Stomach (tissue), 9 donors: Measurements from ENCODE around the gene SNAP47. TPM values are rescaled to one million over a fixed set of nuclear protein-coding genes. Genes with fewer than 3 reads are reported as not detected.

Experiments
- DNase-seq, 2 donors: peaks; one replicate each; pipeline versions ENCODE4 v3.0.0 to v3.0.0-alpha.2; 2013 to 2019
- H3K27ac ChIP-seq, 5 donors: fragments of 200-600 bp in 4 of 5; sonication (generic) in 4 of 5; one replicate each; pipeline ENCODE4 v1.5.1; 2013 to 2019; ENCODE audit warnings: mild to moderate bottlenecking in 1 of 5, moderate library complexity in 1 of 5
- H3K27me3 ChIP-seq, 3 donors: fragments of 200-600 bp; sonication (generic); one replicate each; pipeline ENCODE4 v1.5.1; 2017 to 2019; ENCODE audit warnings: mixed run types in 1 of 3
- H3K36me3 ChIP-seq, 4 donors: fragments of 200-600 bp; sonication (generic); 1 replicate in 3 of 4; 2 replicates in 1 of 4; pipeline ENCODE4 v1.5.1; 2016 to 2019
- H3K4me1 ChIP-seq, 4 donors: fragments of 200-600 bp; sonication (generic); one replicate each; pipeline ENCODE4 v1.5.1; 2016 to 2019
- H3K4me3 ChIP-seq, 4 donors: fragments of 200-600 bp; sonication (generic) in 3 of 4; one replicate each; pipeline ENCODE4 v1.5.1; 2016 to 2019; ENCODE audit warnings: mild to moderate bottlenecking in 1 of 4
- H3K9me3 ChIP-seq, 4 donors: fragments of 200-600 bp; sonication (generic); one replicate each; pipeline ENCODE4 v1.5.1; 2016 to 2019
- CTCF ChIP-seq, 7 experiments: fragments of 450-650 bp in 4 of 7; fragments of 200-600 bp in 3 of 7; sonication (generic) in 3 of 7; IDR thresholded peaks; one replicate each; pipeline ENCODE4 v1.5.1; 2016 to 2019; ENCODE audit warnings: antibody characterized with exemption in 7 of 7, control low read depth in 2 of 7, mild to moderate bottlenecking in 1 of 7
- EP300 ChIP-seq: sonication (generic); formaldehyde crosslinking; IDR thresholded peaks from one replicate; pipeline ENCODE4 v1.6.1; 2017; ENCODE audit warnings: antibody characterized with exemption
- POLR2A ChIP-seq, 4 donors: fragments of 450-650 bp; IDR thresholded peaks; one replicate each; pipeline ENCODE4 v1.6.1; 2016; ENCODE audit warnings: antibody characterized with exemption in 4 of 4, control low read depth in 2 of 4, mild to moderate bottlenecking in 1 of 4, moderate library complexity in 1 of 4
- POLR2AphosphoS5 ChIP-seq, 3 donors: sonication (generic); formaldehyde crosslinking; IDR thresholded peaks; one replicate each; pipeline ENCODE4 v1.6.1; 2016; ENCODE audit warnings: antibody characterized with exemption in 3 of 3
- WGBS, 5 donors: extraction: QIAGEN DNeasy Blood & Tissue Kit in 3 of 5; methylation state at CpG; one replicate each; pipeline versions ENCODE4 v1.1.5 to v1.1.7; 2013 to 2018; 5-methylcytosine and 5-hydroxymethylcytosine counted together
- intact Hi-C: fragments of 100-400 bp; cut with DNase I; formaldehyde crosslinking; loops from one replicate; pipeline ENCODE4 v1.15.1; 2023; ENCODE audit warnings: low total_unique reads
- polyA plus RNA-seq, 3 donors: library from polyadenylated mRNA; stranded (reverse); fragments of 200-250 nt; gene quantifications; one replicate each; pipeline ENCODE4 v1.2.3, GENCODE V29; 2013
- total RNA-seq, 5 donors: library from RNA; depleted of rRNA; stranded (reverse); fragments of >200 nt; gene quantifications; one replicate each; pipeline versions ENCODE4 v1.1.0 to v1.2.3, GENCODE V29; 2014 to 2016
- donor health status: healthy with polysubstance abuse.
- donor health status: Bipolar disorder and iron deficiency.
- donor health status: healthy.

The SNAP47 gene
- total and polyA plus RNA-seq, 8 donors, result 13.7 to 117 (median 27.3) TPM

GRCh38 chr1:227756172-227756959, 21.1 kb downstream of the SNAP47 start:
- no peak overlapping the region for H3K4me3 ChIP-seq
- peaks cover 12 to 51% (median 33%) of the 10 kb centered on the region in 4 donors for H3K36me3 ChIP-seq
- H3K4me1 ChIP-seq, result peaks cover 7 to 61% (median 33%) of the 10 kb centered on the region in 4 donors
- TF ChIP-seq POLR2AphosphoS5 (IDR thresholded peaks at IDR 0.05), result no peak
- no peak for TF ChIP-seq CTCF (IDR thresholded peaks at IDR 0.05)
- no peak for TF ChIP-seq EP300
- TF ChIP-seq POLR2A (IDR thresholded peaks at IDR 0.05), result no peak
- intact Hi-C loops, result no loop called here
- peak overlapping the region in 1 of 5 donors; percentile 86 for H3K27ac ChIP-seq
- no peaks in the 10 kb centered on the region for H3K27me3 ChIP-seq
- WGBS, 5 donors, result 80 to 84% (median 83%) methylated on average over 12 to 13 of the region's 13 CpGs
- no peak for DNase-seq
- H3K9me3 ChIP-seq, result no peaks in the 10 kb centered on the region

- peak overlapping the region in 1 of 5 donors; percentile 86 for H3K27ac ChIP-seq
Measured at GRCh38 chr1:227757781-227758180, 22.5 kb downstream of the SNAP47 start.

GRCh38 chr1:227758366-227758765, 23.1 kb downstream of the SNAP47 start:
- DNase-seq, result no peak

More at GRCh38 chr1:227757781-227758180, 22.5 kb downstream of the SNAP47 start:
- DNase-seq, result no peak
- TF ChIP-seq CTCF (IDR thresholded peaks at IDR 0.05) (no peak), POLR2AphosphoS5 (IDR thresholded peaks at IDR 0.05) (no peak), POLR2A (IDR thresholded peaks at IDR 0.05) (no peak), EP300 (peak; percentile 19)
- 67 to 79% (median 76%) methylated on average over 2 of the region's 2 CpGs for WGBS, 5 donors
- peaks cover 12 to 48% (median 37%) of the 10 kb centered on the region in 4 donors for H3K36me3 ChIP-seq
- no peaks in the 10 kb centered on the region for H3K27me3 ChIP-seq
- peaks cover 17 to 73% (median 45%) of the 10 kb centered on the region in 4 donors for H3K4me1 ChIP-seq
- intact Hi-C loops, result no loop called here
- no peak overlapping the region for H3K4me3 ChIP-seq
- no peaks in the 10 kb centered on the region for H3K9me3 ChIP-seq

DNA sequence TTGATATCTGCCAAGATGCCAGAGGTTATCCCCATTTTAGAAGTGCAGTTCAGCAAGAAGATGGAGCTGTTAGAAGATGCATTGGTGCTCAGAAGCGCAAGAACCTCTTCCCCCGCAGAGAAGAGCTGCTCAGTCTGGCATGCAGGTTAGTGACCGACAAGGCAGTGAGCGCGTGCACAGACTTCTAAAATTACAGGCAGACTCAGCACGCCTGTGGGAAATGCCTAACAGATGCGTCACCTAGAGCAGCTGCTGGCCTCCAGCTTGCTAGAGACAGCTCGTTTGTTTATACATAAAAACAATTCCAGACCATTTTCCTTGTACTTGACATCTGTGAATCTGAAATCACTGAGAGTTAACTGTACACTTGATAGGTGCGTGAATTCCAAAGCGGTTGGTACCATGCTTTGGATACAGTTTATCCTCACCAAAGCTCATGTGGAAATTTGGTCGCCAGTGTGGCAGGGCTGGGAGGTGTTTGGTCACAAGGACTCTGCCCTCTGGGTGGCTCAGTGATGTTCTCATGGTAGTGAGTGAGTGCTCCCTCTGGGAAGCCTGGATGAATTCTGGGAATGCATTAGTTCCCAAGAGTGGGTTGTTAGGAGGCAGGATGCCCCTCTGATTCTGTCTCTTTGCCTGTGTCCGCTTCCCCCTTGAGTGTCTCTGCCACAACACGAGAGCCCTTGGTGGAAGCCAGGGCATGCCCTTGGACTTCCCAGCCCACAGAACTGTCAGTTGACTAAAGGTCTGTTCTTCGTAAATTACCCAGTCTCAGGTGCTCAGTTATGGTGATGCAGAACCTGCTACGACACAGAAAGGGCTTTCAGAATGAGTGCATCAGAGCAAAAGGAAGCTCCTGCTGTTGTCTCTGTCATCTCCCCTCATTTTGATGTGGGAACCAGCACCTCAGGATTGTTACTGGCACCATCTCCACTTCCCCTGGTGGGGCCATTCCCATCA, 24.4 kb downstream of the SNAP47 start:
- H3K4me3 ChIP-seq, result no peak overlapping the region
- peaks cover 15 to 72% (median 41%) of the 10 kb centered on the region in 4 donors for H3K4me1 ChIP-seq
- peaks cover 12 to 54% (median 47%) of the 10 kb centered on the region in 4 donors for H3K36me3 ChIP-seq
- H3K27me3 ChIP-seq, result no peaks in the 10 kb centered on the region
- DNase-seq, result peak in 1 of 2 donors; percentile 71
- WGBS, 5 donors, result 74 to 86% (median 84%) methylated on average over 15 of the region's 15 CpGs
- TF ChIP-seq POLR2AphosphoS5 (IDR thresholded peaks at IDR 0.05) (peak in 1 of 3 donors; percentile 70), POLR2A (IDR thresholded peaks at IDR 0.05) (no peak), EP300 (no peak), CTCF (IDR thresholded peaks at IDR 0.05) (no peak)
- intact Hi-C loops, result loop anchor here (5.0 kb wide), 1 partner anchor 188 kb away; the partner anchor contains the start of gene WNT9A
- no peaks in the 10 kb centered on the region for H3K9me3 ChIP-seq
- peak overlapping the region in 3 of 5 donors; percentile 35 to 86 (median 67) for H3K27ac ChIP-seq

More at GRCh38 chr1:227758366-227758765, 23.1 kb downstream of the SNAP47 start:
- intact Hi-C loops, result no loop called here
- TF ChIP-seq POLR2A (IDR thresholded peaks at IDR 0.05), result no peak
- no peak for TF ChIP-seq POLR2AphosphoS5 (IDR thresholded peaks at IDR 0.05)
- no peak overlapping the region for H3K4me3 ChIP-seq
- peaks cover 20 to 73% (median 46%) of the 10 kb centered on the region in 4 donors for H3K4me1 ChIP-seq
- H3K27ac ChIP-seq, result peak overlapping the region in 1 of 5 donors; percentile 86
- H3K27me3 ChIP-seq, result no peaks in the 10 kb centered on the region
- H3K9me3 ChIP-seq, result no peaks in the 10 kb centered on the region
- 79 to 89% (median 82%) methylated on average over 6 of the region's 6 CpGs for WGBS, 5 donors
- H3K36me3 ChIP-seq, result peaks cover 12 to 47% (median 37%) of the 10 kb centered on the region in 4 donors
